Upper lobe of left lung (tissue), 4 donors: ENCODE results near the gene P2RY13.

Experiments
- CTCF ChIP-seq, 6 experiments: fragments of 450-650 bp in 4 of 6; fragments of 200-600 bp in 2 of 6; sonication (generic) in 2 of 6; IDR thresholded peaks; one replicate each; pipeline ENCODE4 v1.5.1; 2016 to 2019; ENCODE audit warnings: antibody characterized with exemption in 6 of 6
- POLR2AphosphoS5 ChIP-seq, 2 donors: sonication (generic); formaldehyde crosslinking; IDR thresholded peaks; one replicate each; pipeline ENCODE4 v1.5.1; 2017; ENCODE audit warnings: antibody characterized with exemption in 2 of 2

DNA sequence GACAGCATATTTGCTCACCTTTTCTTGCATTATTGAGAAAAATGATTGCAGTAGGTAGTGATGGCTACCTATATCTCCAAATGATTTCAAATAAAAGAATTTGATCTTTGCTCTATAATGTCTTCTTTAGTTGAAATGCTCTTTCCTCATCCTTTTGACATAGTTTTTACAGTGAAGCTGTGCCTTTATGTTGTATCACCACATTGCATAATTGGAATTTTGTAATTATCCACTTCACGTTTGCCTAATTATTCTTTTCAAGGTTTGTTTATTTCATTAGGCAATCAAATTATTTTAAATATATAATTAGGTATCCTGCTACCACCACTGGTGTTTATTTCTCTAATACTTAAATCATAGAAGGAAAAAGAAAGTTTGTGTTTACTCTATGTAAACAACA is 21.3 kb upstream of the P2RY13 start:
- TF ChIP-seq CTCF (IDR thresholded peaks at IDR 0.05) (no peak), POLR2AphosphoS5 (IDR thresholded peaks at IDR 0.05) (no peak)
